Measurements from ENCODE around the gene KIAA0232.

KIAA0232 gene

DNA sequence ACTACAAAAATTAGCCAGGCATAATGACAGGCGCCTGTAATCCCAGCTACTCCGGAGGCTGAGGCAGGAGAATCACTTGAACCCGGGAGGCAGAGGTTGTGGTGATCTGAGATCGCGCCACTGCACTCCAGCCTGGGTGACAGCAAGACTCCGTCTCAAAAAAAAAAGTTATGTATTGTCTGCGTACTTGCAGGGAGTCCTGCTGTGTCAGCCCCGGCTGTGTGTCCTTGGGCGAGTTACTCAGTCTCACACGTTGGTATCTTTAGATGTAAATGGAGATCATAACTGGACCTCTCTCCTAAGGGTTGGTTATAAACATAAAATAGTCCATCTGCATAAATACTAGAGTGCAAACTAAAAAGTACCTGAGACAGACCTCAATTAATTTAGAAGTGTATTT lies 104.4 kb downstream of the KIAA0232 start:
- Histone ChIP-seq H3K4me3 (ENCODE audit: insufficient read depth, low read length, poor library complexity, severe bottlenecking) (no peak overlapping the region), H2AFZ (ENCODE audit: low read depth, low read length, severe bottlenecking) (no peak overlapping the region), H3K4me2 (ENCODE audit: low read depth, low read length, poor library complexity, severe bottlenecking) (no peak overlapping the region), H3K79me2 (ENCODE audit: insufficient read depth, low read length) (no peaks in the 10 kb centered on the region), H3K9me2 (replicated peaks; ENCODE audit: insufficient read depth, low read length) (no peaks in the 10 kb centered on the region), H3K36me3 (ENCODE audit: low read length) (no peaks in the 10 kb centered on the region), H3K27me3 (ENCODE audit: low read length) (no peaks in the 10 kb centered on the region), H3K9ac (ENCODE audit: low read length) (no peak overlapping the region), H3K27ac (ENCODE audit: low read depth, low read length) (no peak overlapping the region), H3F3A (ENCODE audit: insufficient read depth) (no peaks in the 10 kb centered on the region), H3K9me3 (ENCODE audit: insufficient read depth, low read length) (no peaks in the 10 kb centered on the region), H4K20me1 (ENCODE audit: low read depth, low read length) (no peaks in the 10 kb centered on the region)
- TF ChIP-seq, protein P1, sequence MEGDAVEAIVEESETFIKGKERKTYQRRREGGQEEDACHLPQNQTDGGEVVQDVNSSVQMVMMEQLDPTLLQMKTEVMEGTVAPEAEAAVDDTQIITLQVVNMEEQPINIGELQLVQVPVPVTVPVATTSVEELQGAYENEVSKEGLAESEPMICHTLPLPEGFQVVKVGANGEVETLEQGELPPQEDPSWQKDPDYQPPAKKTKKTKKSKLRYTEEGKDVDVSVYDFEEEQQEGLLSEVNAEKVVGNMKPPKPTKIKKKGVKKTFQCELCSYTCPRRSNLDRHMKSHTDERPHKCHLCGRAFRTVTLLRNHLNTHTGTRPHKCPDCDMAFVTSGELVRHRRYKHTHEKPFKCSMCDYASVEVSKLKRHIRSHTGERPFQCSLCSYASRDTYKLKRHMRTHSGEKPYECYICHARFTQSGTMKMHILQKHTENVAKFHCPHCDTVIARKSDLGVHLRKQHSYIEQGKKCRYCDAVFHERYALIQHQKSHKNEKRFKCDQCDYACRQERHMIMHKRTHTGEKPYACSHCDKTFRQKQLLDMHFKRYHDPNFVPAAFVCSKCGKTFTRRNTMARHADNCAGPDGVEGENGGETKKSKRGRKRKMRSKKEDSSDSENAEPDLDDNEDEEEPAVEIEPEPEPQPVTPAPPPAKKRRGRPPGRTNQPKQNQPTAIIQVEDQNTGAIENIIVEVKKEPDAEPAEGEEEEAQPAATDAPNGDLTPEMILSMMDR (IDR thresholded peaks at IDR 0.05; ENCODE audit: insufficient read depth, low read length, poor library complexity, severe bottlenecking) = no peak
- TF ChIP-seq EZH2phosphoT487 (conservative IDR thresholded peaks at IDR 0.05; ENCODE audit: low read length) = no peak

DNA sequence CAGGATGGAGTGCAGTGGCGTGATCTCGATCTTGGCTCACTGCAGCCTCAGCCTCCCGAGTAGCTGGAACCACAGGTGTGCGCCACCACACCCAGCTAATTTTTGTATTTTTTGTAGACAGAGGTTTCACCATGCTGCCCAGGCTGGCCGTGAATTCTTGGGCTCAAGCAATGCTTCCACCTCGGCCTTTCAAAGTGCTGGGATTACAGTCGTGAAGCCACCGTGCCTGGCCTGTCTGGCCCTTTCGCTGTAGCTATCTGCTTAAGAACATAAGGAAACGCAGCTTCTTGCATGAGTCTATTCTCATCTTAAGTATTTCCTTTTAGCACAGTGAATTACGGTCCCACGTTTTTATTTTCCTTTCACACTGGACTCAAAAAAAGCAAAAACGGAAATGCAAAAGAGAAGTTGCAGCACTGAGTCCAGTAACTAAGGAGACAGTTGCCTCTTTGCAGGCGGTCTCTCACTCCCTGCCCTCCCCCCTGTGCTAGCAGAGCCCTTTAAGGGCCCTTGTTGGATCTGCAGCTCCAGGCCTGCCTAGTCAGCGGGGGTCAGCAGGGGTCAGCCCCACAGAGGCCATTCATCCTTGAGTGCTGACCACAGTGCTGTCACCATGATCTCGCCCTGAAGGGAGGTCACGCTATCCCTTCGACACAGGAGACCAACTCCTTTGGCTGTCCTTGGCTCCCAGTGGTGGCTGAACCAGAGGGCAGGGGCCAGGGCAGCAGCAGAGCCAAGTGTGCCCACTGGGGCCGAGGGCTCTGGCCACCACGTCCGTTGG lies 105.3 kb downstream of the KIAA0232 start:
- Histone ChIP-seq H3K9me2 (replicated peaks; ENCODE audit: insufficient read depth, low read length) (no peaks in the 10 kb centered on the region), H3K36me3 (ENCODE audit: low read length) (no peaks in the 10 kb centered on the region), H3K9ac (ENCODE audit: low read length) (no peak overlapping the region), H3K79me2 (ENCODE audit: insufficient read depth, low read length) (no peaks in the 10 kb centered on the region), H3K27me3 (ENCODE audit: low read length) (no peaks in the 10 kb centered on the region), H3K9me3 (ENCODE audit: insufficient read depth, low read length) (no peaks in the 10 kb centered on the region), H3K27ac (ENCODE audit: low read depth, low read length) (no peak overlapping the region), H3K4me3 (ENCODE audit: insufficient read depth, low read length, poor library complexity, severe bottlenecking) (no peak overlapping the region), H3F3A (ENCODE audit: insufficient read depth) (no peaks in the 10 kb centered on the region), H3K4me2 (ENCODE audit: low read depth, low read length, poor library complexity, severe bottlenecking) (no peak overlapping the region), H4K20me1 (ENCODE audit: low read depth, low read length) (no peaks in the 10 kb centered on the region), H2AFZ (ENCODE audit: low read depth, low read length, severe bottlenecking) (no peak overlapping the region)
- TF ChIP-seq, protein P1 (IDR thresholded peaks at IDR 0.05; ENCODE audit: insufficient read depth, low read length, poor library complexity, severe bottlenecking) = no peak
- no peak for TF ChIP-seq EZH2phosphoT487 (conservative IDR thresholded peaks at IDR 0.05; ENCODE audit: low read length)

DNA sequence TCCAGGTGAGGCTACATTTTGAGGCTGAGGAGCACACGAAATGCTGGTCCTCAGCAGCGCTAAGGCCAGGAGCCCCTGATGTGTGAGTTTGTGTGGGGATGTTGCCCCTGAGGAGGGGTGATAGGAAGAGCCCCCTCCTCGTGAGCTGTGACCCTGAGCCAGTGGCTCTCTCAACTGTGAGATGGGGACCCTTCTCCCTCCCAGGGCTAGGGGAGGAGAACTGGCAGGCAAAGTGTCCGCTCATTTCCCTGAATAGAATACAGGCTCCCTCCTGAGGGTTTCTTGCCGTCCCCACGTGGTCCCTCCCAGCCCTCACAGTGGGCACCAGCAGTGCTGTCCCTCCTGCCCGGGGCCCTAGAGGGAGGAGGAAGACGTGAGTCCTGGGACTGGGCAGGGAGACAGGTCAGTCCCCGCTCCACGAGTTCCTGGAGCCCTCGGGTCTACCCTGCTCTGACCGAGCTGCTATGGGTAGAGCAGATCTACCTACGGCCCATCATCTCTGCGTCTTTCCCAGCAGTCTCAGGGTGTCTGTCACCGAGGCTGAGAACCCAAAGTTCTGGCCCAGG lies 106.1 kb downstream of the KIAA0232 start:
- no peaks in the 10 kb centered on the region for H3F3A ChIP-seq (ENCODE audit: insufficient read depth)
- no peak overlapping the region for H3K4me2 ChIP-seq (ENCODE audit: low read depth, low read length, poor library complexity, severe bottlenecking)
- H3K79me2 ChIP-seq (ENCODE audit: insufficient read depth, low read length) = no peaks in the 10 kb centered on the region
- no peaks in the 10 kb centered on the region for H3K9me2 ChIP-seq (replicated peaks; ENCODE audit: insufficient read depth, low read length)
- H3K27me3 ChIP-seq (ENCODE audit: low read length) = no peaks in the 10 kb centered on the region
- H3K27ac ChIP-seq (ENCODE audit: low read depth, low read length) = no peak overlapping the region
- no peak for TF ChIP-seq EZH2phosphoT487 (conservative IDR thresholded peaks at IDR 0.05; ENCODE audit: low read length)
- TF ChIP-seq, protein P1 (IDR thresholded peaks at IDR 0.05; ENCODE audit: insufficient read depth, low read length, poor library complexity, severe bottlenecking) = no peak
- H3K9me3 ChIP-seq (ENCODE audit: insufficient read depth, low read length) = no peaks in the 10 kb centered on the region
- H3K9ac ChIP-seq (ENCODE audit: low read length) = no peak overlapping the region
- no peaks in the 10 kb centered on the region for H3K36me3 ChIP-seq (ENCODE audit: low read length)
- no peaks in the 10 kb centered on the region for H4K20me1 ChIP-seq (ENCODE audit: low read depth, low read length)
- no peak overlapping the region for H3K4me3 ChIP-seq (ENCODE audit: insufficient read depth, low read length, poor library complexity, severe bottlenecking)
- H2AFZ ChIP-seq (ENCODE audit: low read depth, low read length, severe bottlenecking) = no peak overlapping the region

Measured in SU-DHL-6 (cell line).